Tibial nerve (tissue), 4 donors: ENCODE results near the gene SH2D7. TPM values are rescaled to one million over a fixed set of nuclear protein-coding genes. Genes with fewer than 3 reads are reported as not detected.
A peak's percentile ranks its signal among the peaks of the same experiment; 100 is the strongest.

Experiments
- DNase-seq, 2 donors: peaks; one replicate each; pipeline ENCODE4 v3.0.0-alpha.2; 2019; ENCODE audit warnings: low spot score in 2 of 2
- H3K27ac ChIP-seq, 4 donors: fragments of 200-600 bp; sonication (generic) in 3 of 4; one replicate each; pipeline ENCODE4 v1.5.1; 2017 to 2019; ENCODE audit warnings: mild to moderate bottlenecking in 1 of 4
- H3K27me3 ChIP-seq, 2 donors: fragments of 200-600 bp; sonication (generic) in 1 of 2; one replicate each; pipeline versions ENCODE4 v1.5.1 to v1.6.0; 2017 to 2019
- H3K36me3 ChIP-seq, 3 donors: fragments of 200-600 bp; sonication (generic); one replicate each; pipeline ENCODE4 v1.5.1; 2018 to 2019
- H3K4me1 ChIP-seq, 4 donors: fragments of 200-600 bp; sonication (generic) in 3 of 4; one replicate each; pipeline ENCODE4 v1.5.1; 2017 to 2019
- H3K4me3 ChIP-seq, 4 donors: fragments of 200-600 bp; sonication (generic) in 3 of 4; one replicate each; pipeline ENCODE4 v1.5.1; 2017 to 2019; ENCODE audit warnings: mild to moderate bottlenecking in 1 of 4, moderate library complexity in 1 of 4
- H3K9me3 ChIP-seq, 4 donors: fragments of 200-600 bp; sonication (generic) in 3 of 4; one replicate each; pipeline ENCODE4 v1.5.1; 2017 to 2019
- CTCF ChIP-seq, 5 experiments: fragments of 200-600 bp in 3 of 5; fragments of 450-650 bp in 2 of 5; sonication (generic) in 3 of 5; IDR thresholded peaks; one replicate each; pipeline ENCODE4 v1.5.1; 2016 to 2019; ENCODE audit warnings: antibody characterized with exemption in 5 of 5, mild to moderate bottlenecking in 3 of 5, moderate library complexity in 2 of 5
- EP300 ChIP-seq, 2 donors: sonication (generic); formaldehyde crosslinking; IDR thresholded peaks; one replicate each; pipeline ENCODE4 v1.6.1; 2017; ENCODE audit warnings: antibody characterized with exemption in 2 of 2, mild to moderate bottlenecking in 1 of 2
- POLR2A ChIP-seq, 2 donors: fragments of 450-650 bp; IDR thresholded peaks; one replicate each; pipeline ENCODE4 v1.6.1; 2017; ENCODE audit warnings: antibody characterized with exemption in 2 of 2, mild to moderate bottlenecking in 2 of 2, moderate library complexity in 2 of 2
- WGBS, 2 donors: methylation state at CpG; one replicate each; pipeline ENCODE4 v1.1.5; 2018; 5-methylcytosine and 5-hydroxymethylcytosine counted together
- total RNA-seq, 4 donors: library from RNA; depleted of rRNA; stranded (reverse); fragments of >200 nt; gene quantifications; one replicate each; pipeline ENCODE4 v1.1.0, GENCODE V29; 2016

Gene SH2D7
- total RNA-seq, 4 donors from 2014 or later = not detected

GRCh38 chr15:78108300-78109084 lies 16.1 kb downstream of the SH2D7 start:
- H3K4me1 ChIP-seq = peaks cover 0 to 7% (median 1%) of the 10 kb centered on the region in 4 donors
- no peaks in the 10 kb centered on the region for H3K9me3 ChIP-seq
- H3K4me3 ChIP-seq = no peak overlapping the region
- WGBS, 2 donors = 47 to 69% methylated on average over 6 to 11 of the region's 11 CpGs
- peak; percentile 87 to 98 (median 93) for TF ChIP-seq CTCF (IDR thresholded peaks at IDR 0.05)
- no peak for TF ChIP-seq POLR2A (IDR thresholded peaks at IDR 0.05)
- no peak for TF ChIP-seq EP300 (IDR thresholded peaks at IDR 0.05)
- DNase-seq = peak; percentile 72 to 79
- no peaks in the 10 kb centered on the region for H3K36me3 ChIP-seq
- no peak overlapping the region for H3K27ac ChIP-seq
- no peaks in the 10 kb centered on the region for H3K27me3 ChIP-seq

- Histone ChIP-seq H3K9me3 (no peaks in the 10 kb centered on the region), H3K36me3 (no peaks in the 10 kb centered on the region), H3K27ac (no peak overlapping the region), H3K4me1 (peaks cover 0 to 3% (median 0%) of the 10 kb centered on the region in 4 donors), H3K27me3 (no peaks in the 10 kb centered on the region), H3K4me3 (no peak overlapping the region)
- no peak for DNase-seq
- WGBS, 2 donors = 90 to 92% methylated on average over 12 of the region's 12 CpGs
- no peak for TF ChIP-seq EP300 (IDR thresholded peaks at IDR 0.05)
- no peak for TF ChIP-seq POLR2A (IDR thresholded peaks at IDR 0.05)
- TF ChIP-seq CTCF (IDR thresholded peaks at IDR 0.05) = no peak
These were observed 16.8 kb downstream of the SH2D7 start for GRCh38 chr15:78109156-78109555.

GRCh38 chr15:78110096-78110495 lies 17.7 kb downstream of the SH2D7 start:
- H3K9me3 ChIP-seq = no peaks in the 10 kb centered on the region
- DNase-seq = no peak
- TF ChIP-seq CTCF (IDR thresholded peaks at IDR 0.05) (no peak), POLR2A (IDR thresholded peaks at IDR 0.05) (no peak), EP300 (IDR thresholded peaks at IDR 0.05) (no peak)
- no peaks in the 10 kb centered on the region for H3K27me3 ChIP-seq
- 89 to 93% methylated on average over 5 to 6 of the region's 6 CpGs for WGBS, 2 donors
- no peaks in the 10 kb centered on the region for H3K36me3 ChIP-seq
- H3K4me1 ChIP-seq = peaks cover 0 to 3% (median 0%) of the 10 kb centered on the region in 4 donors
- no peak overlapping the region for H3K4me3 ChIP-seq
- H3K27ac ChIP-seq = no peak overlapping the region

GRCh38 chr15:78110916-78111475 lies 18.6 kb downstream of the SH2D7 start:
- no peak overlapping the region for H3K27ac ChIP-seq
- WGBS, 2 donors = 90 to 91% methylated on average over 10 of the region's 10 CpGs
- no peaks in the 10 kb centered on the region for H3K9me3 ChIP-seq
- TF ChIP-seq EP300 (IDR thresholded peaks at IDR 0.05) = no peak
- TF ChIP-seq POLR2A (IDR thresholded peaks at IDR 0.05) = no peak
- TF ChIP-seq CTCF (IDR thresholded peaks at IDR 0.05) = no peak
- H3K4me3 ChIP-seq = no peak overlapping the region
- peaks cover 0 to 3% (median 0%) of the 10 kb centered on the region in 4 donors for H3K4me1 ChIP-seq
- no peaks in the 10 kb centered on the region for H3K36me3 ChIP-seq
- H3K27me3 ChIP-seq = no peaks in the 10 kb centered on the region
- DNase-seq = no peak

GRCh38 chr15:78111788-78112187 lies 19.4 kb downstream of the SH2D7 start:
- Histone ChIP-seq H3K27me3 (no peaks in the 10 kb centered on the region), H3K27ac (no peak overlapping the region), H3K36me3 (no peaks in the 10 kb centered on the region), H3K4me1 (peaks cover 0 to 3% (median 0%) of the 10 kb centered on the region in 4 donors), H3K9me3 (no peaks in the 10 kb centered on the region), H3K4me3 (no peak overlapping the region)
- 85 to 94% methylated on average over 3 of the region's 3 CpGs for WGBS, 2 donors
- TF ChIP-seq EP300 (IDR thresholded peaks at IDR 0.05) (no peak), CTCF (IDR thresholded peaks at IDR 0.05) (no peak), POLR2A (IDR thresholded peaks at IDR 0.05) (no peak)
- DNase-seq = no peak
